ENCODE results near the gene C11orf91.

The C11orf91 gene

GRCh38 chr11:33700502-33701271, at the start of gene C11orf91:
C11orf91 (minus strand) TSS chr11:33700826; CDS start chr11:33700740, 86 bp downstream.
- Histone ChIP-seq H3K4me1 (ENCODE audit: insufficient read depth, low read length) (peaks cover 13% of the 10 kb centered on the region; the same call in 1 of the 2 replicates), H3K9ac (ENCODE audit: low read depth, low read length) (peak within 1 kb of the TSS; percentile 85), H3K36me3 (ENCODE audit: insufficient read depth, low read length) (no peaks in the 10 kb centered on the region), H3K9me3 (ENCODE audit: control insufficient read depth, insufficient read depth, low read length) (no peaks in the 10 kb centered on the region)

GRCh38 chr11:33747979-33748378, 47.4 kb upstream of the C11orf91 start:
- Histone ChIP-seq H3K9ac (ENCODE audit: low read depth, low read length) (no peak overlapping the region), H3K36me3 (ENCODE audit: insufficient read depth, low read length) (no peaks in the 10 kb centered on the region), H3K9me3 (ENCODE audit: control insufficient read depth, insufficient read depth, low read length) (no peaks in the 10 kb centered on the region), H3K4me1 (ENCODE audit: insufficient read depth, low read length) (no peaks in the 10 kb centered on the region)

- Histone ChIP-seq H3K36me3 (ENCODE audit: insufficient read depth, low read length) (no peaks in the 10 kb centered on the region), H3K9ac (ENCODE audit: low read depth, low read length) (no peak overlapping the region), H3K4me1 (ENCODE audit: insufficient read depth, low read length) (no peaks in the 10 kb centered on the region), H3K9me3 (ENCODE audit: control insufficient read depth, insufficient read depth, low read length) (no peaks in the 10 kb centered on the region)
Observed at GRCh38 chr11:33743291-33743690, 42.7 kb upstream of the C11orf91 start.

- Histone ChIP-seq H3K36me3 (ENCODE audit: insufficient read depth, low read length) (no peaks in the 10 kb centered on the region), H3K9ac (ENCODE audit: low read depth, low read length) (no peak overlapping the region), H3K9me3 (ENCODE audit: control insufficient read depth, insufficient read depth, low read length) (no peaks in the 10 kb centered on the region), H3K4me1 (ENCODE audit: insufficient read depth, low read length) (no peaks in the 10 kb centered on the region)
Observed at GRCh38 chr11:33742249-33742851, 41.7 kb upstream of the C11orf91 start.

- no peaks in the 10 kb centered on the region for H3K36me3 ChIP-seq (ENCODE audit: insufficient read depth, low read length)
- H3K9ac ChIP-seq (ENCODE audit: low read depth, low read length): no peak overlapping the region
- no peaks in the 10 kb centered on the region for H3K9me3 ChIP-seq (ENCODE audit: control insufficient read depth, insufficient read depth, low read length)
- no peaks in the 10 kb centered on the region for H3K4me1 ChIP-seq (ENCODE audit: insufficient read depth, low read length)
Observed at GRCh38 chr11:33741806-33742205, 41.2 kb upstream of the C11orf91 start.

GRCh38 chr11:33737362-33737821, 36.8 kb upstream of the C11orf91 start:
- Histone ChIP-seq H3K9ac (ENCODE audit: low read depth, low read length) (no peak overlapping the region; the same call in 1 of the 2 replicates), H3K4me1 (ENCODE audit: insufficient read depth, low read length) (no peaks in the 10 kb centered on the region), H3K36me3 (ENCODE audit: insufficient read depth, low read length) (no peaks in the 10 kb centered on the region), H3K9me3 (ENCODE audit: control insufficient read depth, insufficient read depth, low read length) (no peaks in the 10 kb centered on the region)

GRCh38 chr11:33736148-33736812, 35.7 kb upstream of the C11orf91 start, which contains the start of gene CD59:
CD59 (minus strand) TSS chr11:33736423; CDS start chr11:33722445, 13,978 bp downstream.
- H3K9me3 ChIP-seq (ENCODE audit: control insufficient read depth, insufficient read depth, low read length): no peaks in the 10 kb centered on the region
- no peaks in the 10 kb centered on the region for H3K36me3 ChIP-seq (ENCODE audit: insufficient read depth, low read length)
- peak within 1 kb of the TSS; percentile 94 for H3K9ac ChIP-seq (ENCODE audit: low read depth, low read length)
- no peaks in the 10 kb centered on the region for H3K4me1 ChIP-seq (ENCODE audit: insufficient read depth, low read length)

- H3K4me1 ChIP-seq (ENCODE audit: insufficient read depth, low read length): no peaks in the 10 kb centered on the region
- H3K36me3 ChIP-seq (ENCODE audit: insufficient read depth, low read length): no peaks in the 10 kb centered on the region
- no peaks in the 10 kb centered on the region for H3K9me3 ChIP-seq (ENCODE audit: control insufficient read depth, insufficient read depth, low read length)
- peak overlapping the region; percentile 94 for H3K9ac ChIP-seq (ENCODE audit: low read depth, low read length)
Observed at GRCh38 chr11:33735271-33736147, 34.9 kb upstream of the C11orf91 start.

- Histone ChIP-seq H3K9me3 (ENCODE audit: control insufficient read depth, insufficient read depth, low read length) (no peaks in the 10 kb centered on the region), H3K9ac (ENCODE audit: low read depth, low read length) (peak overlapping the region; percentile 94), H3K4me1 (ENCODE audit: insufficient read depth, low read length) (no peaks in the 10 kb centered on the region), H3K36me3 (ENCODE audit: insufficient read depth, low read length) (no peaks in the 10 kb centered on the region)
Observed at GRCh38 chr11:33734441-33735270, 34.0 kb upstream of the C11orf91 start.

- Histone ChIP-seq H3K9me3 (ENCODE audit: control insufficient read depth, insufficient read depth, low read length) (no peaks in the 10 kb centered on the region), H3K36me3 (ENCODE audit: insufficient read depth, low read length) (no peaks in the 10 kb centered on the region), H3K9ac (ENCODE audit: low read depth, low read length) (no peak overlapping the region), H3K4me1 (ENCODE audit: insufficient read depth, low read length) (no peaks in the 10 kb centered on the region)
Observed at GRCh38 chr11:33733980-33734379, 33.4 kb upstream of the C11orf91 start.

- no peaks in the 10 kb centered on the region for H3K36me3 ChIP-seq (ENCODE audit: insufficient read depth, low read length)
- no peaks in the 10 kb centered on the region for H3K9me3 ChIP-seq (ENCODE audit: control insufficient read depth, insufficient read depth, low read length)
- H3K9ac ChIP-seq (ENCODE audit: low read depth, low read length): no peak overlapping the region
- no peaks in the 10 kb centered on the region for H3K4me1 ChIP-seq (ENCODE audit: insufficient read depth, low read length)
Observed at GRCh38 chr11:33731723-33732531, 31.3 kb upstream of the C11orf91 start.

GRCh38 chr11:33730716-33731115, 30.1 kb upstream of the C11orf91 start:
- no peaks in the 10 kb centered on the region for H3K9me3 ChIP-seq (ENCODE audit: control insufficient read depth, insufficient read depth, low read length)
- no peaks in the 10 kb centered on the region for H3K36me3 ChIP-seq (ENCODE audit: insufficient read depth, low read length)
- no peak overlapping the region for H3K9ac ChIP-seq (ENCODE audit: low read depth, low read length)
- no peaks in the 10 kb centered on the region for H3K4me1 ChIP-seq (ENCODE audit: insufficient read depth, low read length)

Data from ES-I3 (cell line).